Stimulated activated CD4-positive, alpha-beta T cell treated with anti-CD3 and anti-CD28 coated beads, Interleukin-4, amount 100 ng/mL, for 48 hours (primary cell): Measurements from ENCODE around the gene CDC42BPB.
A peak's percentile ranks its signal among the peaks of the same experiment; 100 is the strongest.

Source experiments
- DNase-seq, 2 donors: peaks; one replicate each; pipeline ENCODE4 v3.0.0-alpha.2; 2020; ENCODE audit warnings: low read depth in 2 of 2

Gene CDC42BPB

GRCh38 chr14:102994689-102995088 lies 62.7 kb downstream of the CDC42BPB start:
- no peak for DNase-seq

- no peak for DNase-seq
These were observed 63.8 kb downstream of the CDC42BPB start for GRCh38 chr14:102993523-102993922.

GRCh38 chr14:102991376-102991775 lies 66.0 kb downstream of the CDC42BPB start:
- DNase-seq: no peak

GRCh38 chr14:102988054-102988453 lies 69.3 kb downstream of the CDC42BPB start:
- DNase-seq: no peak

GRCh38 chr14:102986810-102987579 lies 70.4 kb downstream of the CDC42BPB start:
- no peak for DNase-seq

GRCh38 chr14:102985665-102986064 lies 71.7 kb downstream of the CDC42BPB start:
- no peak for DNase-seq

GRCh38 chr14:102984336-102985102 lies 72.8 kb downstream of the CDC42BPB start:
- no peak for DNase-seq

GRCh38 chr14:102983496-102983895 lies 73.9 kb downstream of the CDC42BPB start:
- DNase-seq: no peak

GRCh38 chr14:102982852-102983470 lies 74.4 kb downstream of the CDC42BPB start:
- DNase-seq: no peak

- DNase-seq: no peak
These were observed 76.9 kb downstream of the CDC42BPB start for GRCh38 chr14:102980409-102980810.

GRCh38 chr14:102979406-102979805 lies 77.9 kb downstream of the CDC42BPB start:
- DNase-seq: peak in 1 of 2 donors; percentile 1

- DNase-seq: no peak
These were observed 79.9 kb downstream of the CDC42BPB start for GRCh38 chr14:102977475-102977874.

GRCh38 chr14:102975662-102976061 lies 81.7 kb downstream of the CDC42BPB start:
- no peak for DNase-seq

GRCh38 chr14:102973706-102974285 lies 83.6 kb downstream of the CDC42BPB start:
- DNase-seq: no peak

GRCh38 chr14:102971836-102972606 lies 85.3 kb downstream of the CDC42BPB start:
- no peak for DNase-seq

- DNase-seq: no peak
These were observed 86.0 kb downstream of the CDC42BPB start for GRCh38 chr14:102971314-102971713.

GRCh38 chr14:102970496-102970895 lies 86.9 kb downstream of the CDC42BPB start:
- DNase-seq: no peak

GRCh38 chr14:102969901-102970300 lies 87.4 kb downstream of the CDC42BPB start:
- DNase-seq: no peak

- no peak for DNase-seq
These were observed 88.1 kb downstream of the CDC42BPB start for GRCh38 chr14:102969060-102969791.

GRCh38 chr14:102968306-102968705 lies 89.0 kb downstream of the CDC42BPB start:
- DNase-seq: no peak

GRCh38 chr14:102967506-102967795 lies 89.9 kb downstream of the CDC42BPB start:
- DNase-seq: no peak
